ENCODE results near the gene ZNF175.

GRCh38 chr19:51628153-51628939 is 57.3 kb downstream of the ZNF175 start:
- TF ChIP-seq, protein P1, sequence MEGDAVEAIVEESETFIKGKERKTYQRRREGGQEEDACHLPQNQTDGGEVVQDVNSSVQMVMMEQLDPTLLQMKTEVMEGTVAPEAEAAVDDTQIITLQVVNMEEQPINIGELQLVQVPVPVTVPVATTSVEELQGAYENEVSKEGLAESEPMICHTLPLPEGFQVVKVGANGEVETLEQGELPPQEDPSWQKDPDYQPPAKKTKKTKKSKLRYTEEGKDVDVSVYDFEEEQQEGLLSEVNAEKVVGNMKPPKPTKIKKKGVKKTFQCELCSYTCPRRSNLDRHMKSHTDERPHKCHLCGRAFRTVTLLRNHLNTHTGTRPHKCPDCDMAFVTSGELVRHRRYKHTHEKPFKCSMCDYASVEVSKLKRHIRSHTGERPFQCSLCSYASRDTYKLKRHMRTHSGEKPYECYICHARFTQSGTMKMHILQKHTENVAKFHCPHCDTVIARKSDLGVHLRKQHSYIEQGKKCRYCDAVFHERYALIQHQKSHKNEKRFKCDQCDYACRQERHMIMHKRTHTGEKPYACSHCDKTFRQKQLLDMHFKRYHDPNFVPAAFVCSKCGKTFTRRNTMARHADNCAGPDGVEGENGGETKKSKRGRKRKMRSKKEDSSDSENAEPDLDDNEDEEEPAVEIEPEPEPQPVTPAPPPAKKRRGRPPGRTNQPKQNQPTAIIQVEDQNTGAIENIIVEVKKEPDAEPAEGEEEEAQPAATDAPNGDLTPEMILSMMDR (IDR thresholded peaks at IDR 0.05) = no peak
- TF ChIP-seq POLR2AphosphoS5 (IDR thresholded peaks at IDR 0.05) = no peak
- no peak for TF ChIP-seq EP300 (IDR thresholded peaks at IDR 0.05)
- TF ChIP-seq POLR2A (IDR thresholded peaks at IDR 0.05; ENCODE audit: low read depth) = no peak
